ENCODE measurements around the gene SOX8. TPM values are rescaled to one million over a fixed set of nuclear protein-coding genes. Genes with fewer than 3 reads are reported as not detected.

The SOX8 gene
- total RNA-seq, 6 experiments from 2014 or later = 0.05 to 0.07 TPM; not detected in 4

- H3K4me3 Mint-ChIP-seq = no peak overlapping the region
- no peaks in the 10 kb centered on the region for H3K4me1 Mint-ChIP-seq (ENCODE audit: low read depth)
- TF ChIP-seq, protein P1, sequence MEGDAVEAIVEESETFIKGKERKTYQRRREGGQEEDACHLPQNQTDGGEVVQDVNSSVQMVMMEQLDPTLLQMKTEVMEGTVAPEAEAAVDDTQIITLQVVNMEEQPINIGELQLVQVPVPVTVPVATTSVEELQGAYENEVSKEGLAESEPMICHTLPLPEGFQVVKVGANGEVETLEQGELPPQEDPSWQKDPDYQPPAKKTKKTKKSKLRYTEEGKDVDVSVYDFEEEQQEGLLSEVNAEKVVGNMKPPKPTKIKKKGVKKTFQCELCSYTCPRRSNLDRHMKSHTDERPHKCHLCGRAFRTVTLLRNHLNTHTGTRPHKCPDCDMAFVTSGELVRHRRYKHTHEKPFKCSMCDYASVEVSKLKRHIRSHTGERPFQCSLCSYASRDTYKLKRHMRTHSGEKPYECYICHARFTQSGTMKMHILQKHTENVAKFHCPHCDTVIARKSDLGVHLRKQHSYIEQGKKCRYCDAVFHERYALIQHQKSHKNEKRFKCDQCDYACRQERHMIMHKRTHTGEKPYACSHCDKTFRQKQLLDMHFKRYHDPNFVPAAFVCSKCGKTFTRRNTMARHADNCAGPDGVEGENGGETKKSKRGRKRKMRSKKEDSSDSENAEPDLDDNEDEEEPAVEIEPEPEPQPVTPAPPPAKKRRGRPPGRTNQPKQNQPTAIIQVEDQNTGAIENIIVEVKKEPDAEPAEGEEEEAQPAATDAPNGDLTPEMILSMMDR (IDR thresholded peaks at IDR 0.05) = no peak
- no peak for DNase-seq
- no peaks in the 10 kb centered on the region for H3K36me3 Mint-ChIP-seq (ENCODE audit: low read depth)
- H3K9me3 Mint-ChIP-seq = no peaks in the 10 kb centered on the region
- H3K27ac Mint-ChIP-seq = no peak overlapping the region
- H3K27me3 Mint-ChIP-seq (ENCODE audit: insufficient read depth) = peaks cover 17% of the 10 kb centered on the region; the same call in 1 of the 2 replicates
These were observed 45.4 kb downstream of the SOX8 start for GRCh38 chr16:1026784-1027500.

- TF ChIP-seq, protein P1 (IDR thresholded peaks at IDR 0.05) = no peak
- Mint-ChIP-seq H3K27me3 (ENCODE audit: insufficient read depth) (peaks cover 17% of the 10 kb centered on the region; the same call in 1 of the 2 replicates), H3K4me3 (no peak overlapping the region), H3K9me3 (no peaks in the 10 kb centered on the region), H3K4me1 (ENCODE audit: low read depth) (no peaks in the 10 kb centered on the region), H3K36me3 (ENCODE audit: low read depth) (no peaks in the 10 kb centered on the region), H3K27ac (no peak overlapping the region)
- no peak for DNase-seq
These were observed 45.9 kb downstream of the SOX8 start for GRCh38 chr16:1027501-1027815.

DNA sequence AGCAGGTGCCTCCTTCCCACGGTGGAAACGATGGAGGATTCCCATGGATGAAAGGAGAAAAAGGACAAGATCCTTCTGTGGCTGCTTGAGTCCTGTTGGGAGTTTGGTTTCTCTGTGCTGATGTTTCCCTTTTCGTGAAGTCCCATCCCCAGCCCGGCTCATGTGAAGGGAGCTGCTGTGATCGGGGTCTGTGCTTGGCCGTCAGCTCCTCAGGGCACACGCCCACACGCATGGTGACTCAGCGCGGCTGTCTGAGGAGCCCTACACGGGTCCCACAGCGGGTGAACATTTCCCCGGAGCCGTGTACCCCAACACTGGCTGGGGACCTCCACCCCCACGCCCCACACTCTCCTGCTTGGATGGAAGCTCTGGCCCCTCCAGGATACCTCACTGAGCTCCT is 46.5 kb downstream of the SOX8 start:
- H3K27ac Mint-ChIP-seq = no peak overlapping the region
- no peaks in the 10 kb centered on the region for H3K36me3 Mint-ChIP-seq (ENCODE audit: low read depth)
- H3K4me3 Mint-ChIP-seq = no peak overlapping the region
- H3K27me3 Mint-ChIP-seq (ENCODE audit: insufficient read depth) = peaks cover 17% of the 10 kb centered on the region; the same call in 1 of the 2 replicates
- no peaks in the 10 kb centered on the region for H3K9me3 Mint-ChIP-seq
- DNase-seq = no peak
- H3K4me1 Mint-ChIP-seq (ENCODE audit: low read depth) = no peaks in the 10 kb centered on the region
- TF ChIP-seq, protein P1 (IDR thresholded peaks at IDR 0.05) = no peak

DNA sequence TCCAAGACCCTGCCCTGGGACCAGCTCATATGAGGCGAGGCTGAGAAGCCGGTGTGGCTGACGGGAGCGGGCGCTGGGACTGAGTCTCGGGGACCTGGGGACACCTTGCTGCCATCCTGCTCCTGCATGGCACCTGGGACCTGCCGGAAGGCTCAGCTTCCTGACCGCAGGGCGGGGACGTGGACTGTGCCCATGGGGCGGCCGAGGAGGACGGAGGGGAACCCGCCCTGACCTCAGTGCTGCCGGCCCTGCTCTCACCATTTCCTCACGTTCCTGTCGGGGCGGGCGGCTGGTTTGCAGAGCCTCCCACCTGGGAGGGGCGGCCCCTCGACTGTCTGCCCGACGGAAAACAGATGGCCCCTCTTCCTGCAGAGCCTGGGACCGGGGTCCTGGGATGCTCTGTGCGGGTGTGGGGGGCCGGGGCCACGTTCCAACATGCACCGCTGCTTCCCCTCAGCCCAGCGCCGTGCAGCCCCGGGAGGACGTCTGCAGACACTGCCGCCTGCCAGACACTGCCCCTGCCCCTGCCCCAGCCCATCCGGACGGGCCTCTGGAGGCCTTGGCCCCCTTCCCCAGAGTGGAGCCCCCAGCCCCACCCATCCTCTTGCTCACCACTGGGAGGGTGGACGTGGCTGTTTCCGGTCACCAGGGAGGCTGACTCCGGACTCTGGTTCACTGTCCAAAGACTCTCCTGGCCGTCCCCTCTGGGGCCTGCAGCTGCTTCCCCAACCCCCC is 47.1 kb downstream of the SOX8 start:
- Mint-ChIP-seq H3K36me3 (ENCODE audit: low read depth) (no peaks in the 10 kb centered on the region), H3K4me1 (ENCODE audit: low read depth) (no peaks in the 10 kb centered on the region), H3K4me3 (no peak overlapping the region), H3K27ac (no peak overlapping the region), H3K9me3 (no peaks in the 10 kb centered on the region), H3K27me3 (ENCODE audit: insufficient read depth) (peaks cover 17% of the 10 kb centered on the region; the same call in 1 of the 2 replicates)
- TF ChIP-seq, protein P1 (IDR thresholded peaks at IDR 0.05) = no peak
- DNase-seq = no peak

DNA sequence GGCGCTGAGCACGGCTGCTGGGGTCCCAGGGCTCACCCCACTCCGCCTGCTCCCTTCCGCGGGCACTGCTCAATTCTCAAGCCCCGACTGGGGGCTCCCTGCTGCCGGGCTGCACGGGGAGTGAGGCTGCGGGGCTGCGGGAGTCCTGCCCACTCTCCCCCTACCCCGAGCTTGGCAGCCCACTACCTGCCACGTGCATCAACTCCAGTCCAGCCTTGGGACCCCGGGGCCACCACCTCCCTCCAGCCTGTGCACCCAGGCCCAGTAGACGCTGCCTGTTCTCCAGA is 47.6 kb downstream of the SOX8 start:
- H3K27ac Mint-ChIP-seq = no peak overlapping the region
- no peaks in the 10 kb centered on the region for H3K9me3 Mint-ChIP-seq
- no peaks in the 10 kb centered on the region for H3K36me3 Mint-ChIP-seq (ENCODE audit: low read depth)
- H3K27me3 Mint-ChIP-seq (ENCODE audit: insufficient read depth) = peaks cover 17% of the 10 kb centered on the region; the same call in 1 of the 2 replicates
- no peak for DNase-seq
- H3K4me1 Mint-ChIP-seq (ENCODE audit: low read depth) = no peaks in the 10 kb centered on the region
- no peak overlapping the region for H3K4me3 Mint-ChIP-seq
- TF ChIP-seq, protein P1 (IDR thresholded peaks at IDR 0.05) = no peak

Measured in HFFc6 (cell line).